HL-60/S4 treated with phorbol 12-myristate 13-acetate at 8.2 ng/mL for 4 days and 3 days (cell line): Measurements from ENCODE around the gene FOXP1.
"Not testable (repeated sequence)": the region's sequence is repeated elsewhere in the genome, so short reads cannot be mapped to it uniquely, and the experiment has no call there.

ENCODE experiments used
- in situ Hi-C: fragments of 300-500 bp; cut with MboI; formaldehyde crosslinking; loops from 2 replicates; pipeline ENCODE4 v1.15.0; 2022; ENCODE audit warnings: low sequenced_read_pairs

FOXP1 gene

GRCh38 chr3:71348831-71349230 is 234.7 kb downstream of the FOXP1 start:
- in situ Hi-C loops: no loop called here

DNA sequence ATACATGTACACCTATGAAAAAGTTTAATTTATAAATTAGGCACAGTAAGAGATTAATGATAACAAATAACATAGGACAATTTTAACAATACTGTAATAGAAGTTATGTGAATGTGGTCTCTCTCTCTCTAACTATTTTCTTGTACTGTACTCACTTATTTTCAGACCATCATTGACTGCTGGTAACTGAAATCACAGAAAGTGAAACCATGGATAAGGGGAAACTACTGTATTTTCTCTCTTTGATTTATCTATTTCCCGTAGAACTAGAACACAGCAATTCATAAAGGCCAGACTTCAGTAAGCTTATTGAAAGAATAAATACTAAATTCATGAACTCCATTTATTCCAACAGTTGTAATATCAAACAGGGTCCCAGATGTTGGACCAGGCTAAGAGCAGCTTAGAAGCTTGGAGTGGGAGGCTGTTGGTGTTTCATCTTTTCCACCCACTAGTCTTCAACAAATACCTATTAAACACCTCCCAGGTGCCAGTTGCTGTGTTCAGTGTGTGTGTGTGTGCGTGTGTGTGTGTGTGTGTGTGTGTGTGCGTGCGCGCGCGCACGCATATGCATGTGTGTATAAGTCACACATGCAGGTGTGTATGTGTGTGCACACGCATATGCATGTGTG is 235.4 kb downstream of the FOXP1 start:
- in situ Hi-C loops: no loop called here

GRCh38 chr3:71346061-71346460 is 237.5 kb downstream of the FOXP1 start:
- in situ Hi-C loops: no loop called here

DNA sequence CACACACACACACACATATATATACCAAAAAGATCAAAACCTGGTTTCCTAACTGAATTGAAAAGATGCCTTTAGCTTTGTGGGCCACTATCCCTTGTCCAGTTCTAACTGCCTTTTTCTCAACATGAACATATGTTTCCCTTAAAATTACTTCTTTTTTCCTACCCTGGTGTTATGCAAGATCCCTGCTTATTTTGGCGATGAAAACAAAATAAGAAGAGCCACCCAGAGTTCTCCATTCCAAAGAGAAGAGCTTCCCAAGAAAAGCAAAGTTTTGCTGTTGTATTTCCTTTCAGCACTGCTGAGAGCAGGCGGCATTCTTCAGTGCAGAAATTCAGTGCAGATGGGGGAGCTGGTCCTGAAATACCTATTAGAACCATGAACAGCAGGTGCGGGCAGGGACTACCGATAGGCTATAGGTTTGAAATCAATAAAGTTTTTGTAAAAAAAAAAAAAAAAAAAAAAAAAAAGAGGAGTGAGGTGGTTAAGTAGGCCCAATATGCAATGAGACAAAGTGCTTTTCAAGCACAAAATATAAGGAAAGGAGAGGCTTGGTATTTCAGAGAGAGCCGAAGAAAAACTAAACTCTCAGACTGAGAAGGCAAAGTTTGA is 238.0 kb downstream of the FOXP1 start:
- in situ Hi-C loops: no loop called here

DNA sequence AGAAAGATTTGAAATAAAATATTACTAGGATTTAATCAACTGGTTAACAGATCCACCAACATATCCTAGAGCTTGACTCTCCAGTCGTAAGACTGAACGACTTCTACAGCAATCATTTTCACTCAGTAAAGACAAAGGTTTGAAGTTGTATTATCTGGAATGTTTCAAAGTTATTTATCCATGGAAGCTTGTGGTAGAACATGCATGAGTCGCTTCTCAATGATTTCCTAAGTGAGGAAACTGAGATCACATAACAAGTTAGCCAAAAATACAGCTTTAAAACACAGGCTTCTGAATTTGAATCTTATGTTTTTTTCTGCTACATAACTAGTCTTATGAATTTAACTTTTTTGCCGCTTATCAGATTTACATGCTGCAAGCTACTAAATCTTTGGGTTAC is 241.8 kb downstream of the FOXP1 start:
- in situ Hi-C loops: no loop called here

GRCh38 chr3:71339049-71339448 is 244.5 kb downstream of the FOXP1 start:
- in situ Hi-C loops: no loop called here

DNA sequence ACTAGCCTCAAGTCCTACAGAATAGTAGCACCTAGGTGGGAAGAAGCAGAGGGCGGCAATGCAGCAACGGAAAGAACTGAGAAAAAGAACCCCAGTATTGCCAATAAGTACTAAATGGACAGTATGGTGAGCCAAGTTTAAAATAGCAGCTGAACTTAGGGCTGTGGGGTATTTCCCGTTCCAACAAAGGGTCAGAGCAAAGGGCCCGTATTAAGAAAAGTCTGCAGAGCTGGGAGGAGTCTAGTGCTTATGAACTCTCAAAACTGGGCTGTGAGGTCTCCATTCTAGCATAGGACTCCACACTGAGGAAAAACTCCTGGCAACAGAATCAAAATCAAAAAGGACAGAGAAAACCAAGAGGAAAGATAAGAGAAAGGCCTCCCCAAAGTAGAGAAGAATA is 250.7 kb downstream of the FOXP1 start:
- in situ Hi-C loops: no loop called here

DNA sequence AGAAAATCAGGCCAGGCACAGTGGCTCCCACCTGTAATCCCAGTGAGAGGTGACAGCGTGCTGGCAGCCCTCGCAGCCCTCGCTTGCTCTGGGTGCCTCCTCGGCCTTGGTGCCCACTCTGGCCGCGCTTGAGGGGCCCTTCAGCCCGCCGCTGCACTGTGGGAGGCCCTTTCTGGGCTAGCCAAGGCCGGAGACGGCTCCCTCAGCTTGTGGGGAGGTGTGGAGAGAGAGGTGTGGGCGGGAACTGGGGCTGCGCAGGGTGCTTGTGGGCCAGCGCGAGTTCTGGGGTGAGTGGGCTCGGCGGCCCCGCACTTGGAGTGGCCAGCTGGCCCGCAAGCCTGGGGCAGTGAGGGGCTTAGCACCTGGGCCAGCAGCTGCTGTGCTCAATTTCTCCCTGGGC is 252.6 kb downstream of the FOXP1 start:
- in situ Hi-C loops: no loop called here

DNA sequence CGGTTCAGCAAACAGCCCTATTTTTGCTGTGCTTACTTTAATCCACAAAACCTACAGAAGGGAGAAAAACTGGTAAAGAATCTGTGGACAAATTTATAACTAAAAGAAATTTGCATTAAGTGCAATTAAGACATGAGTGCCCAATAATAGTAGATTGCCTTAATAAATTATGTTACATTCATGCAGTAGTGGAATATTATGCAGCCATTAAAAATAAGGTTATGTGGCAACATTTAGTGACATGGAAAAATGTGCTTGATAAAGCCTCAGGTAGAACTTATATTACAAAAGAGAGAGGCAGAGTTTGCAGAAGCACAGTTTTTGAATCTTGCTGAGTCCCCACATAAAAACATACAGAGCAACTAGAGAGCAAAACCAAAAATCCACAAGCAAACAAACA is 253.0 kb downstream of the FOXP1 start:
- in situ Hi-C loops: no loop called here

DNA sequence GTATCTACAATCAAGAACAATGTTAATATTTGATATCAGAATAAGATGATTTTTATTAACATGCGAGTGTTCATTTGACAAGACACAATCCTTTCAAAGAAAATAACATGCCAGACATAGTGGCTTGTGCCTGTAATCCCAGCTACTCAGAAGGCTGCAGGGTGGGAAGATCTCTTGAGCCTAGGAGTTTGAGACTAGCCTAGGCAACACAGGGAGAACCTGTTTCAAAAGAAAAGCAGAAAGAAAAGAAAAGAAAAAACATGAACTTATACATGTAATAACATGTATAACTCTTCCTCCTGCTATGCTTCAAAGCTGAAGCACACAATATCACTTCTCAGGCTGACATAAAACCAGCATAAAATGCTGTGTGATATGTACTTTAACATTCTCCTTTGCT is 253.7 kb downstream of the FOXP1 start:
- in situ Hi-C loops: no loop called here

DNA sequence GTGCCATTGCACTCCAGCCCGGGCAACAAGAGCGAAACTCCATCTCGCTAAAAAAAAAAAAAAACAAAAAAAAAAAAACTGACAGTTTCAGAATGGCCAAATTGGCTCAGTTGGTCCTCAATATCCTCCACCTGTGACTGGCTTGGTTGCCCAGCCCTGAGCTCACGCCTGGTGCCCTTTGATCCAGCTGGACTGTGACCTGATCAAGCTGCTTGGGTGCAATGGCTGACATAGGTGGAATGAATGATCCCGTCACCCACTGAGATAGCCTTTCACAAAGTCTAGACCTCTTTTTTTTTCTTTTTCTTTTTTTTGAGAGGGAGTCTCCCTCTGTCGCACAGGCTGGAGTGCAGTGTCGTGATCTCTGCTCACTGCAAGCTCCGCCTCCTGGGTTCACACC is 254.6 kb downstream of the FOXP1 start:
- in situ Hi-C loops: no loop called here

GRCh38 chr3:71327936-71328335 is 255.6 kb downstream of the FOXP1 start:
- in situ Hi-C loops: no loop called here

GRCh38 chr3:71325715-71326114 is 257.8 kb downstream of the FOXP1 start:
- in situ Hi-C loops: no loop called here

GRCh38 chr3:71324224-71324623 is 259.3 kb downstream of the FOXP1 start:
- in situ Hi-C loops: not testable (repeated sequence)

DNA sequence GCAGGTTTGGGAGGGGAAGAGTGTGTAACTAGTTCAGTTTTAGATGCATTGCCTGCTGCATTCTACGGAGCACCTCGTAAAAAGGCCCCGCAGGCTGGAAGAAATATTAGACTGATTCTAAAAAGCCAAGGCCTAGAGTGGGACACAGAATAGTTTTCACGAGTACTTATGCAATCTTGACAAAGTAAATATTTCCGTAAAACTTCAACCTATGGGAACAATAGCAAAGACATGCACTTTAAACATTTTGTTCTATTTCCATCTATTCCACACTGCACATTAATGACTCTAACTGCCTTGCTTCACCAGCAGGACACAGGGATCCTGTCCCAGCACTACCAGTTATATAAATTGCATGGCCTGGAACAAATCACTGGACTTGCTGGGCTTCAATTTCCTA is 260.0 kb downstream of the FOXP1 start:
- in situ Hi-C loops: no loop called here

- in situ Hi-C loops: no loop called here
Observed at GRCh38 chr3:71322154-71322553, 261.4 kb downstream of the FOXP1 start.

DNA sequence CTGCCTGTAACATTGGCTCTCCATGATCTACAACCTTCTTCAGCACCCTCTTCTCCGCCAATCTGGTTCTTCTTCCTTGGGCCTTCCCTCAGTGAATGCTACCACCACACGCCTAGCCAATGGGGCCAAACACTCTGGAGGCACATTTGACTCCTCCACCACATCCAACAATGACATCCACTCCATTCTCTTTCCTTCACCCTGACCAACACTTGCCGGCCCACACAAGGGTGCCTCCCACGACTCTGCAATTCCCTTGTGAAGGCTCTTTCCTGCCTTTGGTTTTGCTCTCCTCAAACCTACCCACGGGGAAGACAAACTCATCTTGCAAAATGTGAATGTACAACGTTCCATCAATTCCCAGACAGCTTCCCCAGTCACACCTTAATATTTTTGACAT is 263.8 kb downstream of the FOXP1 start:
- in situ Hi-C loops: no loop called here

- in situ Hi-C loops: no loop called here
Observed at GRCh38 chr3:71318458-71318827, 265.1 kb downstream of the FOXP1 start.

GRCh38 chr3:71317749-71318457 is 265.6 kb downstream of the FOXP1 start:
- in situ Hi-C loops: no loop called here

- in situ Hi-C loops: no loop called here
Observed at GRCh38 chr3:71317140-71317539, 266.4 kb downstream of the FOXP1 start.

DNA sequence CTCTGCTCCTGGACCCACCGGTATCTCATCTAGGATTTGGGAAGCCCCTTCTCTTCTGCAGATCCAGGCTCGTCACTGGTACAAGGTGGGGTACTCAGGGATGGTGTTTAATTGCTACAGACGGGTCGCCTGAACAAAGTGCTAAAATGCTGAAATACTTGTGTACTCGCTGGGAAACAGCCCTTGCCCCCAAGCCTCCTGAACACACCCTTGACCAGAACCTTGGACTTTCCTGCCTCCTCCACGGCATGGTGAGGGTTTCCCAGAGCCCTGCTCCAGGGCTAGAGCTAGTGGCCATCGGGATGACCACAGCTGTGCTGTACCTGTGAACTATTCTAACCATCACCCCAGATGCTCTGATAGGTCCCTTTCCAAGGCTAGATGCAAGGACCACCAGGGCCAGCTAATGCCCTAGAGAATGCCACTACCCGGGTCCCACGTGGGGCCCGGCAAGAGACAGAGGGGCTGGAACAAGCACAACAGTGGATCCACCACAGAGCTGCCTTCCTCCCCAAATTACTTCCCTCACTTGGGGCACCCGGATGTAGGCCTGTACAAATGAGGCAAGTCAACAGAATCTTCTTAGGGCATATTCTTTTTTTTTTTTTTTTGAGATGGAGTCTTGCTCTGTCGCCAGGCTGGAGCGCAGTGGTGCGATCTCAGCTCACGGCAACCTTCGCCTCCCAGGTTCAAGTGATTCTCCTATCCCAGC is 267.3 kb downstream of the FOXP1 start:
- in situ Hi-C loops: no loop called here

GRCh38 chr3:71315431-71315830 is 268.1 kb downstream of the FOXP1 start:
- in situ Hi-C loops: no loop called here
